Fibroblast of skin of abdomen (primary cell): Measurements from ENCODE around the gene JUND.

Source experiments
- DNase-seq: peaks from one replicate; pipeline ENCODE4 v3.0.0-alpha.2; 2013

The JUND gene

DNA sequence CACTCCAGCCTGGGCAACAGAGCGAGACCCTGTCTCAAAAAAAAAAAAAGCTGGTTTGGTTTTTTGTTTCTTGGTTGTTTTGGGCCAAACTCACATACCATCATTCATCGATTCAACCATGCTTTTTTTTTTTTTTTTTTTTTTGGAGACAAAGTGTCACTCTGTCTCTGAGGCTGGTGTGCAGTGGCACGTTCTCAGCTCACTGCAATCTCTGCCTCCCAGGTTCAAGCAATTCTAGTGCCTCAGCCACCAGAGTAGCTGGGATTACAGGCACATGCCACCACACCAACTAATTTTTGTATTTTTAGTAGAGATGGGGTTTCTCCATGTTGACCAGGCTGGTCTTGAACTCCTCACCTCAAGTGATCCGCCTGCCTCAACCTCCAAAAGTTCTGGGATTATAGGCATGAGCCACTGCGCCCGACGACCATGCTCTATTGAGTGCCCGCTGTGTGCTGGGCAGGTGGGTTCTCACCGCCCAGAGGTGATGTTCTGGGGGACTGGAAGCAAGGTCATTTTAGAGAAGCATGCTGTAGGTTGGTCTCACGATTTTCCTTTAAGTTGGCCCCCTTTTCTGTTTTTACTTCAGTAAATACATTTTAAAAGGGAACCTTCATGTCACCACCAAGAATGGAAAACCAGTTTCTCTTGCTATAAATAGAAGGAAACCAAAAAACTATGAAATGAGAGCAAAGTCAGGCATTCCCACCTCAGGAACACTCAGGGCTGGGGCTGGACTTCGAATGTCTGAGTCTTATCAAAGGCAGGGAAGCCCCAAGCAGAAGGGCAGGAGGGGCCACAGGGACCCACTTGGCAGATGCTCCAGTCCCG, 8.3 kb upstream of the JUND start:
- DNase-seq = no peak

DNA sequence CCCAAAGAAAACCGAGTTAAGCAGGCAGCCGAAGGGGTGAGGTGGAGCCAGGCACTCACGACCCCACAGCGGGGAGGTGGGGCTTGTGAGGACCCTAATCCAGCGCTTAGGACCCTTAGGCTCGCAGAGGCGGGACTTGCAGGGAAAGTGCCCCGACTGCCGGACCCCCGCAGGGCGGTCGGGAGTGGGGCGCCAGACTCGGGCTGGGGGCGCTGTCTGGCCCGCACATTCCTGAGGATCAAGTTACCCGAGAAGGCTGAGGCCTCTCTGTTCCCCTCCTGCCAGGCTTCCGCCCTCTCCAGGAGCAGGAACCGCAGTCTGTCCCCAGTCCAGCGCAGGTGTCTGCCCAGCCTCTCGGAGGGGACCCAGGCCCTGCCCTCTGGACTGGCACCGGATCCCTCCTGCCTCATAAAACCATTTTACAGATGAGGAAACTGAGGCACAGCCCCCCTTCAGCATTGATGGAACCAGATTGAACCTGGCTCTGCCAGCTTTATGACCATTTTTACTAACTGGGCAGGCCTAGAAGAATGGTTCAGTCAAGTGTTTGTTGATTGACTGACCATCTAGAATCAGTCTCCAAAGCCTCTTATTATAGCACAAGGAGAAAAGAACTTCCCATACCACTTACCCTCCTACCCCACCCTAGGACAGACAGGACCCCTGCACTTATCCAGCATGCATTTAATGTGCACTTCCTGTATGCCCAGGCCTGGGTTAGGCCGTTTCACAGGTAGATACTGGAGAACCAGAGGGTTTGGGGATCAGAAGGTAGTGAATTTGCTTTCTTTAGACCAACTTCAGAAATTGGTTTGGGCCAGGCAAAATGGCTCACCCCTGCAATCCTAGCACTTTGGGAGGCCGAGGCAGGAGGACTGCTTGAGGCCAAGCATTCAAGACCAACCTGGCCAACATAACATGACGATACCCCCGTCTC, 6.7 kb upstream of the JUND start:
- peak; percentile 47 for DNase-seq

DNA sequence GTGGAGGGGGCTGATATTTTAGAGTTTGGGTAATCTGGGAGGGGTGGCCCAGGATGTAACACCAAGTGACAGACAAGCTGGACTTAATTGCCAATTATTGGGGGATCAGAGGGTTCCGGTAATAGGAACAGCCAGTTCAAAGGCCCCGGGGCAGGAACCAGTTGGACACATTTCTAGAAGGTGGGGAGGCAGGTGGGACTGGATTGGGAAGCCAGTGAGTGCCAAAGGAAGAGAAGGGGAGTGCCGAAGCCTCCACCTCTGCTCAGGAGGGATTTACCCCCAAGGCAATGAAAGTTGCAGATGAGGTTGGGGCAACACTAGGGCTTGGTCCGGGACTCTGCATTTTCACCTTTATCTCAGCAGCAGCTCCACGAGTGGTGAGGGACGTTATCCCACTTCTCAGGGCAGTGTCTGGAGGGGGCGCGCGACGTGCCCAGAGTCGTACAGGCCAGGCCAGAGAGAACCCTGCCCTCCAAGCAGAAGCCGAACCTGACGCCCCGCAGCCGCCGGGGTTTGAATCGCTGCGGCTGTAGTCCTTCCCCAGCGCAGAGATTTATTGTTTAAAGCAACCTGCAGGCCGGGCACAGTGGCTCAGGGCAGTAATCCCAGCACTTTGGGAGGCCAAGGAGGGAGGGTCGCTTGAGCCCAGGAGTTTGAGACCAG, 5.7 kb upstream of the JUND start:
- DNase-seq = no peak

DNA sequence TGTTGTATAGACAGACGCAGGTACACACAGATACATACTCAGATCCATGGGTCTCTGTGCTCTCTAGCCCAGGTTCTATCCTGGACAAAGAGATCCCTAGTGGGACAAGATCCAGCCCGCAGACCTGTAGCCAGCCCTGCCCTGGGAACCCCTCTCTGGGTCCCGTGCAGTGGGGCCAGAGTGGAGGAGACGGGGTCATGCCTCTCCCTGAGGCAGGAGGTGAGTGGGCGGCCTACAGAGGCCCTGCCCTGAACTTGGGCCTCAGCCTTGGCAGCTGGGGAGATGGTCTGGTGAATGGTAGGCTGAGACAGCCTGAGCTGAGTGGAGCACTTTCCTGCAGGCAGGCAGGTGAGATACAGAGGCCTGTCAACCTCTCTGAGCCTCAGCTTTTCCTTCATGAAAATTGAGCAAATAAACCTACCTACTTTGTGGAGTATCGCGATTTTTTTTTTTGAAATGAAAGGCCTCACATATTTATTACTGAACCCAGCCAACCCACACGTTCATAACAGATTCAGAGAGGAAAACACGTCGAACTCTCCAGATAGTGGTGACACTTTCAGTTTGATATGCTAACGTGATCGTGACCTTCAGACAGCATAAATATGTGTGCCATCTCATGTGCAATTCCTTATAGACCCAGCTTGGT, 3.4 kb upstream of the JUND start:
- DNase-seq = no peak

DNA sequence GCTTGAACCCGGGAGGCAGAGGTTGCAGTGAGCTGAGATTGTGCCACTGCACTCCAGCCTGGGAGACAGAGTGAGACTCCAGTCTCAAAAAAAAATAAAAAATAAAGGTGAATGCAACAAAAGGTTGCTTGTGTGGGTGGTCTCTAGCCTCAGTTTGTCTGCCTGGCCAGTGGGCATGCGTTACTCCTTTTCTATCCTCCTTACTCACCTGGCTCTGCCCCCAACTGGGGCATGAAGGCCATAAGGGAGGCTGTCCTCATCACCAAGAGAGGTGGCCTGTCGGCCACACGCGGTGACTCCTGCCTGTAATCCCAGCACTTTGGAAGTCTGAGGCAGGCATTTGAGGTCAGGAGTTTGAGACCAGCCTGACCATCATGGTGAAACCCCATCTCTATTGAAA, 1.9 kb upstream of the JUND start:
- no peak for DNase-seq

DNA sequence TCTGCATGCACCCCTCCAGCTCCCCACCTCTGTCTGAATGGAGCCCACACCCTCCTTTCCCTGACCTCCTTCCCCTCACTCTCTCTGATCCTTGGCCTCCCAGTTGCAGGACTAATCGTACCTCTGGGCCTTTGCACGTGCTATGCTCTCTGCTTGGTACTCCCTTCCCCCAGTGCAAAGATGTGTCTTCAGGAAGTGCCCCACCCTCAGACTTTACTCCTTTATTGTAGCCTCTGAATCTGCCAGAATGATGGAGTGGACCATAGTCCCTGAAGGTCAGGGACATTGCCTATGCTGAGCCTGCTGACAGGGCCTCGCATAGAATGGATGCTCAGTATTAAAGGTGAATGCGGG, 1.3 kb upstream of the JUND start:
- DNase-seq = no peak

DNA sequence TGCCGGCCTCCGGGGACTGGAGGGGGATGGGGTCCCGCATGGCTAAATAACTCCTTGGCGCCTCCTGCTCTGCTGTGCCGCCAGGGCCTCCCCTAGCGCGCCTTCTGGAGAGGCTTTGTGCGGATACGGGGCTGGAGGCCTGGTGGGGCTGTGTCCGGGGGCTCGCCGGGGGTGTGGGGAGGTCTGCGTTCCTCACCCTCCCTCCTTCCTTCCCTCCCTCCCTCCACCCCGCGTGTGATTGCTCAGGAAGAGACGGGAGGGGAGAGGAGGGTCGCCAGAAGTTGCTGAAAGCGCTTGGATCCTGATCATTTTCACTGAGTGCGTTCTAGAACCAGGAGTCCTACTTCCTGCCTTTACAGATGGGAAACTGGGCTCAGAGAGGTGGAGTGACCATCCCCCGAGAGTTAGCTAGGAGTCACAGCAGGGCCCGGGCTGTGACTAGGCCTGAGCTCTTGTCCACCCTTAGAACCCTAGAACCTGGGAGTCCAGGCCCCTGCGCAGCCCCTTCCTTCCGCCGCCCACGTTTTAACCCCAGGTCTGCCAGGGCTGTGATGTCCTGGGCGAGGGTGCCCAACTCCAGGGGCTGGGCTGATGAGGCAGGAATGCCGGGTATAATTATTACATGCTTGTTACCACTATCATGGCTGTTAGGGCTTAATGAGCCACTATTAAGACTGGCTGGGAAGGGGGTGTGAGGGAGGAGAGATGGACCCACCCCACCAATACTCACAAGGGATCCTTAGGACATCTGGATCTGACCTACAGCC, 782 bp upstream of the JUND start:
- no peak for DNase-seq

DNA sequence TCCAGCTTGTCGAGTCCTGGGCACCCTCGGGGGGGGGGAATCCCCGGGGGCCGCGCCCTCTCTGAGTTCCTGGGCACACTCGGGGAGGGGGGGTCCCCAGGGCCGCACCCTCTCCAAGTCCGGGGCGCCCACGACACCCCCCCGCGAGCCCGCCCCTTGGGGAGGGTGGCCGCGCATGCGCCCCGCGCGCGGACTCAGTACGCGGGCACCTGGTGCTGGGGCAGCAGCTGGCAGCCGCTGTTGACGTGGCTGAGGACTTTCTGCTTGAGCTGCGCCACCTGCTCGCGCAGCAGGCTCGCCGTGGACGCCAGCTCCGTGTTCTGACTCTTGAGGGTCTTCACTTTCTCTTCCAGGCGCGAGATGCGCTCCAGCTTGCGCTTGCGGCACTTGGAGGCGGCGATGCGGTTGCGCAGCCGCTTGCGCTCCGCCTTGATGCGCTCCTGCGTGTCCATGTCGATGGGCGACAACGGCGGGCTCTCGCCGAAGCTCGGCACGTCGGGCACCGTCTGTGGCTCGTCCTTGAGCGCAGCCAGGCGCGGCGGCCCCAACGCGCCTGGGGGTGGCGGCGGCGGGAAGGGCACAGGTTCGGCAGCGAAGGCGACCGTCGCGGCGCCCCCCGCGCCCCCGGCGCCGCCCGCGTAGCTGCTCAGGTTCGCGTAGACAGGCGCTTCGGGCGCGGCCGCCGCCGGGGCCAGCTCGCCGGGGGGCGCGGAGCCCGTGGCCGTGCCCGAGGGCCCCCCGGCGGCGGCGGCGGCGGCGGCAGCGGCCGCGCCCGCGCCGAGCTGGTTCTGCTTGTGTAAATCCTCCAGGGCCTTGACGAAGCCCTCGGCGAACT, 958 bp downstream of the JUND start:
- peak; percentile 67 for DNase-seq

DNA sequence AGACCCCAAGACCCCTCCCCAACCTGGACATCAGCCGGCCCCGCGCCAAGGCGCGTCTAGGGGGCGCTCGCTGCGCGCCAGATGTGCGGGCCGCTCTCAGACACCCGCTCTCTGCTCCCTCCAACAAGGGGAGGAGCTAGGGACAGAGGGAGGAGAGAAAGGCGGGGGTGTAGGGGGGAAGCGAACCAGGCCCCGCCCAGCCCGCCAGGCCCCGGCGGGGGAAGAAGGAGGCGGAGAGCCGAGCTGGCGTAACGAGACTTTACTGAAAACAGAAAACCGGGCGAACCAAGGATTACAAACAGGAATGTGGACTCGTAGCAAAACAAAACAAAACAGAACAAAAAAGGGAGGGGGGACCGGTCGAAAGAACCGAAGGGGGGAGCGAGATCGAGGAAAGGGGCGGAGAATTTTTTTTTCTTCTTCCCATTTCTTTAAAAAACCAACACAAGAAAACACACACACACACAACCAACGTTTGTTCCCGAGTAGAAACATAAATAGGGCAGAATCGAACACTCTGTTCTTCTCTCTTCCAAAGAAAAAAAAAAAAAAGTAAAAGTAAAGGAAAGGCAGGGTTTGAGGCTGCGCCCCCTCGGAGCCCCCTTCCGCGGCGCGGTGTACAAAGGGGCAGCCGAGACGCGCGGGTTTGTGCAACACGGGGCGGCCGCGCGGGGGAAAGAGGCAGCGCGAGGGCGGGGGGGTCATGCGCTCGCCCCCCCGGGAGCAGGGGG, 1.7 kb downstream of the JUND start:
- peak; percentile 96 for DNase-seq

DNA sequence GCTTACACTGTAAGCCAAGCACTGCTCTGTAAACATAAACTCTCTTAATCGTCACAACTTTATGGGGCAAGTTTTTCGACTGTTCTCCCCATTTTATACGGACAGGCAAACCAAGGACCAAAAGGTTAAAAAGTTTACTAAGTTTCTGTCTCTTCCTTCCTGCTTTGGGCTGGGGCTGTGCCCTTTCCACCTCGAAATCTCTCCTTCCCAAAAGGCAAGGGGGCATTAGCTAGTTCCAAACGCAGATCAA, 2.2 kb downstream of the JUND start:
- no peak for DNase-seq

DNA sequence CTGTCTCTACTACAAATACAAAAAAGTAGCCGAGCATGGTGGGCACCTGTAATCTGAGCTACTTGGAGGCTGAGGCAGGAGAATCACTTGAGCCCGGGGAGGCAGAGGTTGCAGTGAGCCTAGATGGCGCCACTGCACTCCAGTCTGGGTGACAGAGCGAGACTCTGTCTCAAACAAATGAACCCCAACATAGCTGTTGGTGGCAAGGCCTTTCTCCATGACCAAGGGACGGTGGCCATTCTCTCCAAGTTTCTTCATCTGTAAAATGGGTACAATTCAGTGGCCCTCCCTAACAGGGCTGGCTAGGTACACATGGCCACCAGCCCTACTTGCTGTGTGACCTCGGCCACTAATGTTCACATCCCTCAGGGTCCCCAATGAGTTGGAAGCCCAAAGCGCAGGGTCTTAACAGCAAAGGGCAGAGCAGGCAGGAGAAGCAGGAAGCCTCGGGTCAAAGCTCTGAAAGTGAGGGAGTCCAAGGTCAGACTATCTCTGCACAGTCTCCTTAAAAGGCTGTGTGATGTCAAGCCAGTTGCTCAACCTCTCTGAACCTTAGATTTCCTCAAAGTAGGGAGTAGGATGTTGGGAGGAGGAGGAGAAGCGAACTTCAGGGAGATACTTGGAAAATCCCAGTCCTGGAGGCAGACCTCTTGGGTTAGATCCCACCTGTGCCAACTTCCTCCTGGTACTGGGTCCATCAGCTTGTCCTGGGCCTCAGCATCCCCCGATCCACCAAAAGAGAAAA, 2.7 kb downstream of the JUND start:
- no peak for DNase-seq

DNA sequence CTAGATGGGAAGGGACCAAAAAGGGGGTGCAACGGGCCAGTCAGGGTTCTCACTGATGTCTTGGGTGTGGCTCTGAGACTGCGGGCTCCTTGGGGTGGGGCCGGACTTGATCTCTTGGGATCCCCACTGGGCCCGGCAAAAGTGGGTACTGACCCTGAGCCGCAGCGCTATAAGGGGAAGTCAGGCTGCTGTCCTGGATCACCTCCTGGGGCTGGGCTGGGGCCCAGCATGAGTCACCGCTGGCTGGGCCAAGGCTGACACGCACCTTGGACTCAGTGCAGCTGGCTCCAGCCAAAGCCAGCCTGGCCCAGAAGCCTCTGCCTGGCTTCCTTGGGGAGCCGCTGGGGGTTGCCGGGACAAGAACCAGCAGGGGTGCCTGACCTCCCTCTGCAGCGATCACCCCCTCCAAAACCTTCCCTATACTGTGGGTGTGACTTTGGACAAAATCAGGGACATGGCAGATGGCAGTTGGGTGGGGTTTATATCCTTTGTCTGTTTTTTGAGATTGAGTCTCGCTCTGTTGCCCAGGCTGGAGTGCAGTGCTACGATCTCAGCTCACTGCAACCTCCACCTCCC, 6.6 kb downstream of the JUND start:
- peak; percentile 63 for DNase-seq

DNA sequence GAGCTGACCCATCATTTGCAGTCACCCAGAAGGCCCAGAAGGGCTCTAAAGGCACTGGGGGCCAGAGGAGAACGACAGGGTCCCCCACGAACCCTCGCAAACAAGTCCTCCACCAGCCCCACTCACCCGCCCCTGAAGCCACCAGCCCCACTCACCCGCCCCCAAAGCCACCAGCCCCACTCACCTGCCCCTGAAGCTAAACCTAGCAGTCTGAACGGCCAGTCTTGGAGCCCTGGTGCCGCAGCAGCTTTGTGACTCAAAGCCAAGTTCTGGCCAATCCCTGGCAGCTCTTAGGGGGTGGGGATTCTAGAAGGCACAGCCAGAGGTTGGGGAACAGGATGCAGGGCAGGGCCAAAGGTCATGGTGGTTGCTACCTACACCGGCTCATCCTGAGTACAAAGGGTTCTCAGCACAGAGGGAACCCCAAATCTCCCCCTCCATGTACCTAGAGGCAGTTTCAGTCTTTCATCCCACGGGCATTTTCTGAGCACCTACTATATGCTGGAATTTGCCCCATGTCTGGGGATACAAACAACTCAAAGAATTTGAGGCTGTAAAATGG, 7.1 kb downstream of the JUND start, which contains the start of gene IQCN:
Gene IQCN (minus strand): TSS at position 234 of the 562 bp plus-strand sequence. CDS start 4,974 bp downstream, outside the sequence.
- DNase-seq = no peak

DNA sequence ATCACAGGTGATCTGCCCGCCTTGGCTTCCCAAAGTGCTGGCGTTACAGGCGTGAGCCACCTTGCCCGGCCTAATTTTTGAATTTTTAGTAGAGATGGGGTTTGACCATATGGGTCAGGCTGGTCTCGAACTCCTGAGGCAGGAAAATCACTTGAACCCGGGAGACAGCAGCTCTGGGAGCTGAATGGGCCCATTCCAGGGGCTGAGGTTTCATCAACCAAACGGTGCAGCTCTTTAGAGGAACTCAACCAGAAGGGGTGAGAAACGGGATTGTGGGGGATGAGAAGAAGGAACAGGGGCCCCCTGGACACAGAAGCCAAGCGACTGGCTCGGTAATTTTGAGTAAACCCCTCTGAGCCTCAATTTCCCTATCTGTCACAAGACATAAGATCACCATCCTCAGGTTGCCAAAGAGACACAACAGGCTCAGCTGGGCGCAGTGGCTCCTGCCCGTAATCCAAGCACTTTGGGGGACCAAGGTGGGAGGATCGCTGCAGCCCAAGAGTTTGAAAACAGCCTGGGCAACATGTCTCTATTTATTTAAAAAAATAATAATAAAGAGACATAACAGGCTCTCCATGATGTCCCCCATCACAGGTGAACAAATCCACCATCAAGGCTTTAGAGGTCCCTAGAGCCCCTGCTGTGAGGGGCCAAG, 7.7 kb downstream of the JUND start:
- no peak for DNase-seq

DNA sequence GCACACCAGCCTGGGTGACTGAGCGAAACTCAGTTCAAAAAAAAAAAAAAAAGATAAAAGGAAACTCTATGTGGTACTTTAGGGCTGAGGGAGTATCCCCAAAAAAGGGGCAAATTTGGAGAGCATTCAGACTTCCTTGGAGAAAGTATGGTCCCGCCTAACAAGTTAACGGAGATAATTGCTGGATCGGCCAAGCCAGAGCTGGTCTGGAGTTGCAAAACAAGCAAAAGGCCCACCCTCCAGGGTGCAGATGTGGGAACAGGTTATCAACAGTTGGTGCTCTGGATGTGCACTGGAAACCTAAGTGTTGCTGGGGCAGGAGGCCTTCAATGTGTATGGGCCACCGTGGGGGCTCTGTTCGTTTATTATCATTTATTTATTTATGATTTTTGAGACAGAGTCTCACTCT, 10.0 kb downstream of the JUND start:
- no peak for DNase-seq

DNA sequence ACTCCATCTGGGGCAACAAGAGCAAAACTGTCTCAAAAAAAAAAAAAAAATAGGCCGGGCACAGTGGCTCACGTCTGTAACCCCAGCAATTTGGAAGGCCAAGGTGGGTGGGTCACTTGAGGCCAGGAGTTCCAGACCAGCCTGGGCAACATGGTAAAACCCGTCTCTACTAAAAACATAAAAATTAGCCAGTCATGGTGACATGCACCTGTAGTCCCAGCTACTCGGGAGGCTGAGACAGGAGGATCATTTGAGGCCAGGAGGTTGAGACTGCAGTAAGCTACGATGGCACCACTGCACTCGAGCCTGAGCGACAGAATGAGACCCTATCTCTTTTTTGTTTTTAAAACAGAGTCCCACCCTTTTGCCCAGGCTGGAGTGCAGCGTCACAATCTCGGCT, 11.1 kb downstream of the JUND start:
- DNase-seq = no peak

DNA sequence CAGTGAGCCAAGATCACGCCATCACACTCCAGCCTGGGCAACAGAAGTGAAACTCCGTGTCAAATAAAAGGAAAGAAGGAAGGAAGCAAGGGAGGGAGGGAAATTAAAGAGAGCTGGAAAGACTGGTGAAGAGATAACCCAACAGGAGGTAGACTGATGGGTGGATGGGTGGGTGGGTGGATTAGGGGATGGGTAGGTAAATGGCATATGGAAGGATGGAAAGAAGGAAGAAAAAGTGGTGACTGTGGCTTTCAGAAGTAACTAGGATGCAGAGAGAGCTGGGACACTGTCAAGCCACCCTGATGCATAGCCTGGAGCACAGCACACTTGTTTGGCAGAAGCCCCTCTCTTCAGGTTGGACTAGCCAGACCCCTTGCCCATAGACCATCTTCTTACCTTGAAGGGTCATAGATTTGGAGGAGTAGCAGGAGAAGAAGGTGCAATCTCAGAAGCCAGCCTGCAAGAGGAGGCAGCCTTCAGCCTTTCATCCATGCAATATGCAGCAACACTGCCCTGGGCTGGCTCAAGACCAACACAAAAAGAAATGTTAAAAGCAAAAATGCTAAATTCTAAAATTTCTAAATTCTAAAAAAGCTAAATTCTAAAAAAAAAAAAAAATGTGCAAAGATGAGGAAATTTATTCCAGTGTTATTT, 12.2 kb downstream of the JUND start:
- no peak for DNase-seq
